Cardiac fibroblast (primary cell): ENCODE results near the gene PTPA.

Experiments
- DNase-seq, 2 donors: peaks; one replicate each; pipeline versions ENCODE4 v3.0.0 to v3.0.0-alpha.2; 2010; ENCODE audit warnings: low read depth in 2 of 2
- H3K4me3 ChIP-seq, 2 donors: replicated peaks in 1 of 2; 1 replicate in 1 of 2; 2 replicates in 1 of 2; pipeline ENCODE4 v1.5.1; 2011; ENCODE audit warnings: low read depth in 2 of 2, low read length in 2 of 2, mild to moderate bottlenecking in 2 of 2, moderate library complexity in 1 of 2
- CTCF ChIP-seq: IDR thresholded peaks from one replicate; pipeline ENCODE4 v1.5.1; 2011; ENCODE audit warnings: low read depth, mild to moderate bottlenecking, low read length, inconsistent platforms

PTPA gene

GRCh38 chr9:129081388-129081904 is 29.8 kb upstream of the PTPA start:
- TF ChIP-seq CTCF: no peak
- no peak for DNase-seq
- H3K4me3 ChIP-seq: peak overlapping the region; percentile 75 to 84

GRCh38 chr9:129084087-129084486 is 27.1 kb upstream of the PTPA start:
- no peak for TF ChIP-seq CTCF
- no peak overlapping the region for H3K4me3 ChIP-seq
- DNase-seq: no peak

- DNase-seq: no peak
- no peak for TF ChIP-seq CTCF
- H3K4me3 ChIP-seq: no peak overlapping the region
Observed at GRCh38 chr9:129089246-129089645, 22.0 kb upstream of the PTPA start.

- H3K4me3 ChIP-seq: no peak overlapping the region
- no peak for TF ChIP-seq CTCF
- no peak for DNase-seq
Observed at GRCh38 chr9:129093602-129094386, 17.4 kb upstream of the PTPA start.

GRCh38 chr9:129094387-129095169 is 16.6 kb upstream of the PTPA start:
- DNase-seq: no peak
- no peak for TF ChIP-seq CTCF
- no peak overlapping the region for H3K4me3 ChIP-seq

GRCh38 chr9:129095170-129095667 is 16.0 kb upstream of the PTPA start:
- DNase-seq: no peak
- TF ChIP-seq CTCF: no peak
- H3K4me3 ChIP-seq: no peak overlapping the region
